NT2/D1 (cell line): ENCODE results near the gene CLEC16A.

Experiments
- YY1 ChIP-seq: IDR thresholded peaks from 2 replicates; pipeline ENCODE4 v1.6.1; 2011; ENCODE audit not compliant: insufficient read length, insufficient read depth
- ZNF274 ChIP-seq: IDR thresholded peaks from 2 replicates; pipeline ENCODE4 v1.6.1; 2011; ENCODE audit warnings: mild to moderate bottlenecking, low read depth, low read length

DNA sequence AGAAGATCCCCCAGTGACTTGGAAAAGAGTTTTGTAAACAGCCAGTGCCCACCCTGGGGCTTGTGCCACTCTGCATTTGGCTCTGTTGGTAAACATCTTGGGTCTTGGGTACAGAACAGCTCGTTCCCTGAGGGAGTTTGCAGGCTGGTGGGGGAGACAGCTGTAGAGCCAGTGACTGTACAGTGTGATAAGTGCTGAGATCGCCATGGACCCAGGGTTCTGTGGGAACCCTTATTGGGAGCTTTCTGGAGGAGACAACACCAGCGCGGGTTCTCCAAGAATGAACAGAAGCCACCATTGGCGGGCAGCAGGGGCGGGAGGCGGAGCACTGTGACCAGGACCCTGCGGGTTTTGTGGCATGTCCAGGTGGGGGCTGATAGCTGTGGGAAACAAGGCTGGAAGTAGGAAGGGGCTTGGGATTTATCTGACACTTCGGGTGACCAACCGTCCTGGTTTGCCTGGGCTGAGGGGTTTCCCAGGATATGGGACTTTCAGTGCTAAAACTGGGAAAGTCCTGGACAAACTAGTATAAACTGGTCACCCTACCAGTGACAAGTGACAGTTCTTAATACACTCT, 2.9 kb downstream of the CLEC16A start:
- TF ChIP-seq ZNF274, result no peak
- no peak for TF ChIP-seq YY1
